ENCODE data around the gene NIBAN1.
"Not testable (repeated sequence)": the region's sequence is repeated elsewhere in the genome, so short reads cannot be mapped to it uniquely, and the experiment has no call there.

Gene NIBAN1

DNA sequence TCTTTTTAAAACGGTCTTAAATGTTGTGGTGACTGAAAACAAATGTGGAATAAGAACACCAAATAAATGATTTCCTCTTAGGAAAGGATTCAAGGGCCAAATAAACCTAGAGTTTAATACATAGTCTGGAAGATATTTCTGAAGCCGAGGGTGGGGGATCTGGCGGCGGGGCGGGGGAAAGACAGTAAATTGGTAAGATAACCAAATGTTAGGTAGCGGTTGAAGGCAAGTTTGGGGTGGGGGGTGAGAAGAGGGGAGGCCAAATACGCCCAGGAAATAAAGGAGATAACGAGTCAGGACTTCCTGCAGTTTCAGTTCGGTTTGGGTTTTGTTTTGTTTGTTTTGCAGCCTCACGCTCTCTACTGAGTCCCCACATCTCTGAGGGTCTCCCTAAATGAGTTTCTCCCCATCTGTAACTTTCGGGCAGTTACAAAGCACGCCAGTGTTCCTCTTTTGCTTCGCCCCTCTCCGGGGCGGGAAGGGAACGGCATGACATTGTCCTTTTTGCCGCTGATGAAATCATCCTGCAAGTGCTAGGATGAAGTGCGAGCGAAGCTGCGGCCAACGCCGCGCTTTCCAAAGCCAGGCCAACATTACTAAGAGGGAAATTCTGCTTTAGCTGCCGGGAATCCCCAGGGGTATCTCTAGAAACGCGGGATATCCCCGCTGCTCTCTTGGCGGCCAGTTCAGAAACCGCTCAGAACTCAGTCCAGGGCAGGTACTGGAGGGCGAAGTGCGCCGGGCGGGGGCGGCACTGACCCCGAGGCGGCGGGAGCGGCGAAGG is 844 bp downstream of the NIBAN1 start:
- peak; percentile 35 to 37 for DNase-seq

DNA sequence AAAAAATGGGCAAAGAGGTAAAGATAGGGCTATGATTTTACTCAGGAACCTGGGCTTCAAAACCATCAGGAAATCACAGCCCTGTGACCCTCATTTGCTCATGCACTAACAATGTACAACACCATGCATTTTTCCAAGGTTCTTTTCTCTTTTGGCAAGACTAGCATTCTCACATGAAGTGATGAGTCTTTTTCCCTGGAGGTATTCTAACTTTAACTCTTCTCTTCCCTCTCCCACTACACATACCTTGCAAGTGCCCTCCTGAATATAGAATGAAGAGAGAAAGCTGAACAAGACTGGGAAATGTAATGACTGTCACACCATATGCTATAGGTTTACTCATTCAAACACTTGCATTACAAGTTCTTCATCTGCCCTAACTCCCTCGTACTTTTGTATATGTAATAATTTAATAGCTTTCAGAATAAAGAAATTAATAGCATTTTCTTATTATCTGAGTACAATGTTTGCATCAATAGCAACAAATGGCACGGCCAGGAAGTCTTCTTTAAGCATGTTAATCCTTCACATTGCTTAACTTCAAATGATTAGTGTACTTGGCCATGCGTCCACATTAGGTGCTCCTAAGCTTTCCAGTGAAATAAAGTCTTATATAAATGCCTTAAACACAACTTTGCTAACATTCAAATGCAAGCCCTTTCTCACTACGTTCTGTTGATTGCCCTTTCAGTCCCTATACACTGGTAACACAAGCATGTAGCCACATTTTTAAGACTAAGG is 1.8 kb downstream of the NIBAN1 start:
- no peak for DNase-seq

DNA sequence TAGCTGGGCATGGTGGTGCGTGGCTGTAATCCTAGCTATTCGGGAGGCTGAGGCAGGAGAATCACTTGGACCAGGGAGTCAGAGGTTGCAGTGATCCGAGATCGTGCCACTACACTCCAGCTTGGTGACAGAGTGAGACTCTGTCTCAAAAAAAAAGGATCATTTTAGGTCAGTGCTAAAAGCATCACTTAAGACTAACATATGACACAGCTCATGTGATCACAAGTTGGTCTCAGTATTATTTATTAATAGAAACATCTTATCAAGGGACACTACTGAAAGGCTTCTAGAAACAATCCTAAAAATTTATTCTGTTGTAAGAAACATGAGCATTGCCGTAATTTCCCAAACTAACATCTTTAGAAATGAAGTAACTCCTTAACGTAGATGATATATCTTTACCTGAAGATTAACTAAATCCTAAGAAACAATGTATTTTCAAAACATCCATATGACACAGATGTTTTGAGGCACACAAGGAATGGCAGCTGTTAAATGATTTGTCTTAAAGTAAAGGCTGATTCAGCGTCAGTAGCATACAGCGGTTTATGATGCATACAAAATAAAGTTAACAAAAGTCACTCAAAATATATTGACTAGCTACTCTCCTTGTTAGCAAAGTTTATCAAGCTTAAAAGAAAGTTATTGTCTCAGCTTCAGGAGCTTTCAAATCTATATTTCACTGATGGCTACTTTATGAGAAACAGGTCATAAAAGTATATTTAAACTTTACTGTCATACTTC is 2.6 kb downstream of the NIBAN1 start:
- DNase-seq = no peak

DNA sequence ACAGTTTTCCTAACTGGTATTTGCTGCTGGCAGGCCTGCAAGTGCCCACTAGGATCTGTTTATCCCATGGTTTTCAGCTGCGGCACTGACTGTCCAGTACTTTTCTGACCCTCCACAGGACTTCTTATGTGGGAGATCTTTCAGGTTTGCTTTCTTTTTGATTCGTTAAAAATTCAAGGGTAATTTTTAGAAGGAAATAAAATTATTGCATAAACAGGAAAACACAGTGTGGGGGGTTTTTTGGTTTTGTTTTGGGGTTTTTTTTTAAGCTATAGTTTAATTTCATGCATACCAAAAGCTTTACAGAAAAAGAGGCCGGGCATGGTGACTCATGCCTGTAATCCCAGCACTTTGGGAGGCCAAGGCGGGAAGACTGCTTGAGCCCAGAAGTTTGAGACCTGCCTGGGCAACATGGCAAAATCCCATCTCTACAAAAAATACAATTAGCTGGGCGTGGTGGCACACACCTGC is 3.6 kb downstream of the NIBAN1 start:
- DNase-seq = no peak

DNA sequence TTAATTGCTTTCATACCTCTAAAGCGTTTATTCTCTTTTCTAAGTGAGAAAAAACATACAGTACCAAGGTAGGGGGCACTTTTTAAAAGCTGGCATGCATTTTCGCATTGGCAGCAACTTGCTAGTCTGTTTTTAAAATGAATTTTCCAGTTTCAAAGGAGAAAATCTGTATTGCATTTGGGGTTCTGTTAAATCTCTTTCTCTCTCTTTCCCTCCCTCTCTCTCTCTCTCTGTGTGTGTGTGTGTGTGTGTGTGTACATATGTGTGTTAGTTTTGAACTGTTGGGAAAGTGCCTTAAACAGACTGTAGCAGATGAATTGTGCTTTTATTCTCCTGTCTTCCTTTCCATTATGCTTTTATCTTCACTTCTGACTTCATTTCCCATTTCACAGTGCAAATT is 7.3 kb downstream of the NIBAN1 start:
- no peak for DNase-seq

DNA sequence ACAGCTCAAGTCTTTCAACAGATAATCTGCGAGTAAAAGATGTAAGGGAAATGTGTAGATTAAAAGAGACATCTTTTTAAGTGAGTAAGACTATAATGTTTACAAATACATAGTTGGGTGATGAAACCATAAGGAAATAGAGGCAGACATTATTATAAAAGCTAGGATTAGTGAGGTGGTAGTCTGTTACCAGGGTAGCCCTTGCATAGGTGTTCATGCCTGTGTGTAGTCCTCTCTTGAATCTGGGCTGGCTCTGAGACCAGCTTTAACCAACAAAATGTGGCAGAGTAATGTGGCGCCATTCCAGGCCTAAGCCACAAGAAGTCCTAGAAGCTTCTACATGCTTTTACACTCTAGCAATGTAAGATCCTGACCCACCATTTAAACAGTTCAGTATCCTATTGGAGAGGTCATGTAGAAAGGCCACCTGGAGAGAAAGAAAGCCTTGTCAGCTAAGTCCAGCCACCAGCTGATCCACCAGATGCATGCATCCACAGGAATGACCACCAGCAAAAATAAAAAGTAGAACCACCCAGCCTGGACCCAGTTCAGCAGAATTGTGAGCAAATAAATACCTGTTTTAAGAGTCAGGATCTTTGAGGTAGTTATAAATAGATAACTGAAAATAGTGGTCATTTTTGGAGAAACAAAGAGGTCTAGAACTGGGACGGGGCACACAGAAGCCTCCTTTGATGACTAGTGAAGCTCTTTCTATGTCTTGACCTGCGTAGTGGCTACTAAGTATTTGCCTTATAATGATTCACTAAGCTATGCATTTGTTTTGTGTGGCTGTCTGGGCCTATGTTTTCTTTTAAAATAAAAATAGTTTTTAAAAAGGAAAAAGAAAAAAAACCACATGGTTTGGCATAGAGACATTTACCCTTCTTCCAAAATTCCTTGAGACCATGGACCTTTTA is 8.1 kb downstream of the NIBAN1 start:
- no peak for DNase-seq

DNA sequence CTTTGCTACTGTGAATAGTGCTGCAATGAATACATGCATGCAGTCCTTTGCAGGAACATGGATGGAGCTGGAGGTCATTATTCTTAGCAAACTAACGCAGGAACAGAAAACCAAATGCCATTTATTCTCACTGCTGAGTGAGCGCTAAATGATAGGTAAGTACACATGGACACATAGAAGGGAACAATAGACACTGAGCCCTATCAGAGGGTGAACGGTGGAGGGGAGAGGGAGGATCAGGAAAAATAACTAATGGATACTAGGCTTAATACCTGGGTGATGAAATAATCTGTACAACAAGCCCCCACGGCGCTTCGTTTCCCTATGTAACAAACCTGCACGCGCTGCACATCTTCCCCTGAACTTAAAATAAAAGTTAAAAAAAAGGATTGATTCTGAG is 8.9 kb downstream of the NIBAN1 start:
- no peak for DNase-seq

DNA sequence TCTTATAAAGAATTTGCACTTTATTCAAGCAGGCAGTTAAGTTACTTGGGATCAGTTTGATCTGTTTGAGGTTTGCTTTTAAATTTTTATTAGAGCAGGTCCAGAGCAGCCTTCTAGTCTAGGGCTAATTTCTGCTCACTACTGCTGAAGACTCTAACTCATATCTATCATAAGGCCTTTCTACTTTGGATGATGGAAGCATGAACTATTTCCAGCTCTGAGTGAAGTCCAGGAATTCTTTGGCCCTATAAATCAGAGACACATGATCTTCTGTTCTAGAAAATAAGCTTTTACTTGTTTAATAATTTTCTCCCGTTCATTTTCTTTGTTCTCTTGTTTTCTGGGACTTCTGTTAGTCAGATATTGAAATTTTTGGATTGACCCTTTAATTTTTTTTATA is 14.7 kb downstream of the NIBAN1 start:
- no peak for DNase-seq

DNA sequence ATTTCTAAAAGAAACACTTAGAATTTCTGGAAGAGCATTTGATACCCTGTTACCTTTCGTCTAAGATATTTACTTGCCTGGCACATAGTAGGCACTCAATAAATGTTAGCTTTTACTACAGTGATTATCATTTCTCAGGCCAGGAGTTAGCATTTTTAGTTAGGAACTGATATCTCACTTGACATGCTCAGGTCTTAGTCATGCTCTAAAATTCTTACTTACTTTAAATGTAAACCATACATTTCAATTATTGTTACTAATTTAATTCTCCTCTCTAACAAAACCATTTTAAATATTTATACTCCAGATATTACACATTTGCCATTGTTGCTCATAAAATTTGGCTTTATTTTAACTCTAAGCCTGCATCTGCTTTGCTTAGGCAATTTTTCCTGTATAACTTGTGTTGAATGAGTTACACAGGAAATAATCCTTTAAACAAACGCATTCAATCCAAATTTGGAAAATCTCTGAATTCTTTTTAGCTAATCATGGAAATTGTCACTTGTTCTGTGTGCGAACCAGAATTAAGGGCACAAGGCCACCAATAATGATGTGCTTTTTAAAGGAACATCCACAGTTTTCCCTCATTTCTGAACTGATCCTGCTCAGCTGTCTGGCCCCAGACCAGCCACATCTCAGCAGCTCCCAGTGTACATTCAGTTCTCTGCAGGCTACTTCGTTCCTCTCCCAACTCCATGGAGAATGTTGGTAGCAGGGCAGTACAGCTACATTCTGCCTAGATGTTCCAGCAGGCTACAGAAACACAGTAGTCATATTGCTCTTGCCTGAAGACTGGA is 15.6 kb downstream of the NIBAN1 start:
- DNase-seq = no peak

DNA sequence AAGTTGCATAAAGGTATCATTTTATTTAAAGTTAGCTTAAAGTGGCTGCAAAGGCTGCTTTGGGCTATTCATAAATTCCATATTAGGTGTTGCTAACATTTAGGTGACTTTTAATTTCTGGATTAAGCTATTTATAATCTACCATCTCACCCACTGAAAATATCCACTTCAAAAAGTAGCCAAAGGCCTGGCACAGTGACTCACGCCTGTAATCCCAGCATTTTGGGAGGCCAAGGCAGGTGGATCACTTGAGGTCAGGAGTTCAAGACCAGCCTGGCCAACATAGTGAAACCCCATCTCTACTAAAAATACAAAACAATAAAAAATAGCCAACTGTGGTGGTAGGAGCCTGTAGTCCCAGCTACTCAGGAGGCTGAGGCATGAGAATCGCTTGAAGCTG is 16.4 kb downstream of the NIBAN1 start:
- DNase-seq = not testable (repeated sequence)

DNA sequence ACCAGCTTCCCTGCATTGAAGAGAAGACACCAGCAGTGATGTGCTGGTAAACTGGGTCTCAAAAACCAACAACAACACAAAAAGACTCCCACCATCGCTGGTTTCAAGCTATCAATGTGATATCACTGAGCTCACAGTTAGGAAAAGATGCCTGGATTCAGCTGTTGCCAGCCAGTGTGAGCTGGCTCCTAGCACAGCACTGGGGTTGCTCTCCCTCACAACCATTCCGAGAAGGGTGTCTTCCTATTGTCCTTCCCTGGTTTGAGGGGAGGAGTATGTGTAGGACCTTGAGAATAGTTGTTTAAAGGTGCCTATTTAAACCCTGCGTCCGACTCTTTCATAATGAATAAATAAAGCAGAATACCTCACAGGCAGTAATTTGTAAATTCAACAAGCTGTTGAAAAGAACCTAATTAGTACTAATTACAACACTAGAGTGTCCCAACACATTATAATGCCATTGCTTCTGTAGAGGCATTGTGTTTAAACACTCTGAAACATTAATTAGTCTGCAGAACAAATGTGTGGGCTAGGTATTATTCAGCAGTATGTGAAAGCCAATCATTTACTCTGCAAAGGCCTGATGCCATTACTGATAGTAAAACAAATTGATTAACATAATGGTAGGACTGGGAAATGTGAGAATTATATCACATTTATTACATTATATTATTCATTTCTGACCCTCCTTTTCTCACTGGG is 17.2 kb downstream of the NIBAN1 start:
- no peak for DNase-seq

DNA sequence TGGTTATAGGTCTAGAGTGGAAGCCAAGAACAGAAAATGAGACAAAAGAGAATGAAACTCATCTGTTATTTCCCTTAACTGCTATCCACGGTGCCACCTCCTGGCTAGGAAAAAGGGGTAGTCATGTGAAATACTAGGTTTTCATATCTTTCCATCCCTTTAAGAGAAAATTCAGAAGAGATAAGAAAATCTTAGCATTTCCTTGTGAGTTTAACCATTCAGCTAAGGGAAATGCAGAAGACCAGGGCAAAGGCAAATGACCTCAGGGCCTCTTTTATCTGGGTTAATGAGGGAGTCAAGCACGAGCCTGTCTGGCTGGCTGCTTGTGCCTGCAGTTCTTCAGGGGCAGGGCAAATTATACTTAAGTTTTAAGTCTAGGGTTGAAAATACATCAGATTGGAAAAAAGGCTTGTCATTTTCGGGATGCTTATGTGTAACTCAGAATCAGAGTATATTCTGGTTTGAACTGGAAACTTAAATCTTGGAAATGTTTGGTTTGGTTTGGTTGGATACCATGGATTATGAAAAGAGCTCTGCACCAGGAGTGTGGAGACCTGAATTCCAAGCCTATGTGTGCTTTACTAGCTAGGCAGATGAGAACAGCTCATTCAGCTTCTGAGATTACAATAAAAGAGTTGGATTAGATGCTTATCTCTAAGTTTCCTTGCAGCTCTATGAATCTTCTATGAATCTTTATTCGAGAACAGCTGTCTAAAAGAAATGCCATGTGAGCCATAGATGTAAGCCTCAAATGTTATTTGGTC is 19.9 kb downstream of the NIBAN1 start:
- peak in 1 of 2 experiments; percentile 13 for DNase-seq

DNA sequence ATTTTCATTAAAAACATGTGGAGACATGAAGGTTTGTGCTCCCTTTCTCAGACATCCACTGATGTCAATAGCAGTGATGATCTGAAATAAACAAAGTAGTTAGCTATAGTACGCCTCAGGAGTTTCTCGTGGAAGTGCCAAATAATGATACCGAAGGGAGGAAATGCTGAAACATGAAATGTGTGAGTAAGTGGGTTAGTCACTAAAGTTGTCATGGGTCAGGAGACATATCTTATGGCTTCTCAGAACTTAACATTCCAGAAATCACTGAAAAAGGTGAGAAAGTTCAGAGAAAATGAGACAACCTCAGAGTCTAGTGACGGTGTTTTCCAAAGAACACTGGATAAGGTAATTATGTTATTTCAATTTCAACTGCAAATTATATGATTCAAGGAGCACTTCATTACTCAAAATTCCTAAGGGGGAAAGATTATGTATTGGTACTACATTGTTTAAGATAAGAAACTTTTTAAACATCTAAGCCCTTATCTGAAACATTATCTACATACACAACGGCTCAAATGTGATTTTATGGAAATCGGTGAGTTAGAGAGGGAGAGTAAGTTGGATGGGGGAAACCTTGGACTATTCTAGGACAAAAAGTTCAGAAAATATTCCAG is 20.6 kb downstream of the NIBAN1 start:
- DNase-seq = no peak

DNA sequence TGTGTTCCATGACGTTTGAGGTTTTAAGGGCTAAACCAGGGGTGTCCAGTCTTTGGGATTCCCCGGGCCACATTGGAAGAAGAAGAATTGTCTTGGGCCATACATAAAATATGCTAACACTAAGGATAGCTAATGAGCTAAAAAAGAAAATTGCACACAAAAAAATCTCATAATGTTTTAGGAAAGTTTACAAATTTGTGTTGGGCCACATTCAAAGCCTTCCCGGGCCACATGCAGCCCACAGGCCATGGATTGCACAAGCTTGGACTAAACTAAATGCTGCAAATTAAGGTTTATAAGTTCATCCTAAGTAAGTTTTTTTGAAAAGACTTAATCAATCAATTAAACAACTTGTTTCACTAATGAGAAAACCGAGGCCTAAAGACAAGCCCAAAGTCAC is 21.9 kb downstream of the NIBAN1 start:
- DNase-seq = no peak

DNA sequence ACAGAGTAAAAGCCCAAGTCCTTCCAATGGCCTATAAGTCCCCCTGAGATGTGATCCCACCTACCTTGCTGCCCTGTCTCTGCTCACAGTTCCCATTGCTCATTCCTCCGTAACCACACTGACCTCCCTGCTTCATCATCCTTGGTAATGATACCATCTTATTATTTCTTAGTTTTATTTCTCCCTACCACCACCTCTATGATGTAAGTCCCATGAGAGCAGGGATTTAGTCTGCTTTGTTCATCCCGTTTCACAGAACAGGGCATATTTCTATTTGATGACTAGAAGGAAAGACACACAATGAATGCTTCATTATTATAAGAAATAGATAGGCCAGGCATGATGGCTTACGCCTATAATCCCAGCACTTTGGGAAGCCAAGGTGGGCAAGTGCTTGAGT is 22.5 kb downstream of the NIBAN1 start:
- no peak for DNase-seq

DNA sequence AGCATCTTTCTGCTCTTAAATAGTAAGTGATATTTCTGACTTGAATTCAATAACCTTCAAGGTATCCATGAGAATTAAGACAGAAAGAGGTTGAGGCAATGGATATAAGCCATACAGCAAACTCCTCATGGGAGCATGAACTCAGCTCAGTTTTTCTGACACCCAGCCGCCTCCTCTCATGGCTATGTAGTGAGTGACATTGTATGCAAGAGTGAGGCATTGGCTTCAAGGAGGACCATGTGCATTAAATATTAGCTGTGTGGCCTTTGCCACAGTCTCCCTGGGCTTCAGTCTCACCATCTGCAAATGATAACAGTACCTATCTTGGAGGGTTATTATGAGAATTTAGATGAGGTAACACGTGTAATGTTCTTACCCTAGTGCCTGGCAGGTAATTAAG is 23.4 kb downstream of the NIBAN1 start:
- no peak for DNase-seq

DNA sequence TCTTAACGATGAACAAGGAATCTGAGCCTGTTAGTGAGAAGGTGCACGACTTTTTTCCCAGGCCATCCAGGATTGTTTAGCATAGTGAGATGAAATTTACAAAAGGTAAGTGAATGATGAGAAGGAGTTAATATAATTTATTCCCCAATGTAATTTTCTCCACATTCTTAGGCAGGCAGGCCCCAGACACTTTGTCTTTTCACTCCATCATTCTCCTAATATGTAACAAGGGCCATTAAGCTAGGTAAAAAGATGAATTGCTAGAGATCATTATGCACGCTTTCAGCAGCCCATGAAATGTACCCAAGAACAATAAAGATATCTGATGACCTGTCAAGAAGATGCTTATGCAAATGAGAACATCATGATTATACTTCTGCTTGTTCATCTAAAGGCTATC is 24.1 kb downstream of the NIBAN1 start:
- DNase-seq = no peak

DNA sequence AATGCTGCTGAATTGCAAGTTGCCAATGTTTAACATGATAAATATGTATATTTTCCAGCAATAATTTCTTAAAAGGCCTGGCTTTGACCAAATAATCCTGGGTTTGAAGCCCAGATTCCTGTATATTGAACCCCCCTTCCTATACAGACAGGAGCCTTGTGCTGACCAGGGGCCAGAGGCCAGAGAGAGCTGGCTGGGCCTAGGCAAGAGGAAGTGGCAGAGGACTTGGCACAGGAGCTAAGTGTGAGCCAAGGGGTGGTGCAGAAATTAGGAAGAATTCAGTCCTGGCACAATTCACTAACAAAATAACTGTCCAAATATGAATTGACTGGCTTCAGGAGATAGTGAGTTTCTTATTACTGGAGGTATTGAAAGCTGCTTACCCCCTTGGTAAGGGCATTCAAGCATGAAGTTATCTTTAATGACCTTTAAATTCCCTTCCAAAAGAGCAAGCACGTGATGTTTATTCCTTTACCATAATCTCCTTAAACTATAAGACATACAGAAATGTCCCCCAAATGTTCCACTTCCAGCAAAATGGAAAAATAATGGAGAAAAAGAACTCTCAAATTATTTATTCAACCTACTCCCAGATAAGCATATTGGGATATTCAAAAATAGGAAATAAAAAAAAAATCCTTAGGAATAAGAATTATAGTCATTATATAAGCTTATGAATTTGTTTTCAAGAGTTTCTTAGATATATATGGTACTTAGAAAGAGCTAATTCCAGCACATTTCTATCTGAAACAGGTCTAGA is 26.6 kb downstream of the NIBAN1 start:
- DNase-seq = peak; percentile 11 to 29
